Gastrocnemius medialis (tissue), 4 donors: ENCODE results near the gene EPS8. TPM values are rescaled to one million over a fixed set of nuclear protein-coding genes. Genes with fewer than 3 reads are reported as not detected.

ENCODE experiments used
- ATAC-seq, 2 donors: fragments of 150-250 bp; one replicate each; pipeline ENCODE4 v1.9.1; 2016
- DNase-seq, 2 donors: peaks; one replicate each; pipeline ENCODE4 v3.0.0-alpha.2; 2019
- H3K27ac ChIP-seq, 4 donors: fragments of 200-600 bp; sonication (generic); 1 replicate in 1 of 4; 2 replicates in 3 of 4; pipeline ENCODE4 v1.5.1; 2016 to 2018; ENCODE audit warnings: mild to moderate bottlenecking in 2 of 4, moderate library complexity in 1 of 4
- H3K27me3 ChIP-seq, 3 donors: fragments of 200-600 bp; sonication (generic) in 2 of 3; 1 replicate in 1 of 3; 2 replicates in 2 of 3; pipeline versions ENCODE4 v1.5.1 to v1.6.0; 2016 to 2019; ENCODE audit warnings: mild to moderate bottlenecking in 1 of 3, moderate library complexity in 1 of 3
- H3K36me3 ChIP-seq, 2 donors: fragments of 200-600 bp; sonication (generic) in 1 of 2; one replicate each; pipeline ENCODE4 v1.5.1; 2017 to 2018
- H3K4me1 ChIP-seq, 2 donors: fragments of 200-600 bp; sonication (generic) in 1 of 2; one replicate each; pipeline ENCODE4 v1.5.1; 2016 to 2017; ENCODE audit warnings: mild to moderate bottlenecking in 2 of 2
- H3K4me3 ChIP-seq, 4 donors: fragments of 200-600 bp; sonication (generic) in 3 of 4; 1 replicate in 1 of 4; 2 replicates in 3 of 4; pipeline ENCODE4 v1.5.1; 2016 to 2019; ENCODE audit warnings: mild to moderate bottlenecking in 2 of 4
- H3K9me3 ChIP-seq, 3 donors: fragments of 200-600 bp; sonication (generic) in 2 of 3; 1 replicate in 1 of 3; 2 replicates in 2 of 3; pipeline ENCODE4 v1.5.1; 2016 to 2019
- CTCF ChIP-seq, 5 experiments: fragments of 450-650 bp in 3 of 5; fragments of 200-600 bp in 2 of 5; sonication (generic) in 2 of 5; IDR thresholded peaks in 4 of 5; conservative IDR thresholded peaks in 1 of 5; 1 replicate in 4 of 5; 2 replicates in 1 of 5; pipeline ENCODE4 v1.5.1; 2016 to 2019; ENCODE audit warnings: antibody characterized with exemption in 5 of 5, mild to moderate bottlenecking in 3 of 5, moderate library complexity in 3 of 5
- POLR2A ChIP-seq, 2 donors: fragments of 450-650 bp; IDR thresholded peaks; one replicate each; pipeline ENCODE4 v1.6.1; 2017; ENCODE audit warnings: antibody characterized with exemption in 2 of 2, mild to moderate bottlenecking in 2 of 2, moderate library complexity in 2 of 2
- in situ Hi-C, 4 donors: fragments of 200-750 bp; cut with MboI; loops; one replicate each; pipeline versions ENCODE4 v1.15.0 to v1.8.0; 2017; ENCODE audit warnings: low sequenced_read_pairs in 4 of 4
- intact Hi-C: fragments of 100-400 bp; cut with DNase I; formaldehyde crosslinking; loops from one replicate; pipeline ENCODE4 v1.15.1; 2023; ENCODE audit warnings: low total_unique reads
- total RNA-seq, 4 donors: library from RNA; depleted of rRNA; stranded (reverse); fragments of >200 nt; gene quantifications; one replicate each; pipeline versions ENCODE4 v1.1.0 to v1.2.3, GENCODE V29; 2016

Gene EPS8
- total RNA-seq, 4 donors from 2014 or later, result 26.8 to 48.4 (median 32.0) TPM

- no peaks in the 10 kb centered on the region for H3K27me3 ChIP-seq
- no peak for DNase-seq
- intact Hi-C loops, result no loop called here
- TF ChIP-seq POLR2A (IDR thresholded peaks at IDR 0.05), result no peak
- no peak for TF ChIP-seq CTCF (IDR thresholded peaks at IDR 0.05 in 4 of 5, conservative IDR thresholded peaks at IDR 0.05 in 1 of 5)
- in situ Hi-C loops, result no loop called here
- ATAC-seq, result no peak
- H3K36me3 ChIP-seq, result no peaks in the 10 kb centered on the region
- no peaks in the 10 kb centered on the region for H3K9me3 ChIP-seq
- peak overlapping the region in 2 of 4 donors; percentile 15 to 28 for H3K27ac ChIP-seq
- H3K4me3 ChIP-seq, result no peak overlapping the region
- peaks cover 2 to 9% of the 10 kb centered on the region in 2 donors for H3K4me1 ChIP-seq
Observed at GRCh38 chr12:15706010-15706676, 83.0 kb downstream of the EPS8 start.

- peaks cover 5 to 15% of the 10 kb centered on the region in 2 donors for H3K4me1 ChIP-seq
- no peaks in the 10 kb centered on the region for H3K9me3 ChIP-seq
- TF ChIP-seq CTCF (IDR thresholded peaks at IDR 0.05 in 4 of 5, conservative IDR thresholded peaks at IDR 0.05 in 1 of 5) (no peak), POLR2A (IDR thresholded peaks at IDR 0.05) (no peak)
- DNase-seq (no peak), ATAC-seq (no peak)
- in situ Hi-C loops (no loop called here), intact Hi-C loops (no loop called here)
- no peaks in the 10 kb centered on the region for H3K36me3 ChIP-seq
- no peaks in the 10 kb centered on the region for H3K27me3 ChIP-seq
- peak overlapping the region in 2 of 4 donors; percentile 15 to 28 for H3K27ac ChIP-seq
- no peak overlapping the region for H3K4me3 ChIP-seq
Observed at GRCh38 chr12:15705606-15706005, 83.6 kb downstream of the EPS8 start.

GRCh38 chr12:15702276-15702675, 86.9 kb downstream of the EPS8 start:
- DNase-seq (no peak), ATAC-seq (no peak)
- H3K27ac ChIP-seq, result peak overlapping the region; percentile 53 to 67 (median 62)
- H3K9me3 ChIP-seq, result no peaks in the 10 kb centered on the region
- no peaks in the 10 kb centered on the region for H3K27me3 ChIP-seq
- peak overlapping the region in 1 of 4 donors; percentile 2 for H3K4me3 ChIP-seq
- in situ Hi-C loops, result no loop called here
- intact Hi-C loops, result no loop called here
- peaks cover 10 to 25% of the 10 kb centered on the region in 2 donors for H3K4me1 ChIP-seq
- H3K36me3 ChIP-seq, result no peaks in the 10 kb centered on the region
- TF ChIP-seq CTCF (IDR thresholded peaks at IDR 0.05 in 4 of 5, conservative IDR thresholded peaks at IDR 0.05 in 1 of 5), result no peak
- no peak for TF ChIP-seq POLR2A (IDR thresholded peaks at IDR 0.05)

GRCh38 chr12:15701631-15702156, 87.5 kb downstream of the EPS8 start:
- no peaks in the 10 kb centered on the region for H3K9me3 ChIP-seq
- H3K4me3 ChIP-seq, result peak overlapping the region in 1 of 4 donors; percentile 2
- intact Hi-C loops, result no loop called here
- in situ Hi-C loops, result no loop called here
- H3K27ac ChIP-seq, result peak overlapping the region; percentile 53 to 71 (median 63)
- no peak for TF ChIP-seq CTCF (IDR thresholded peaks at IDR 0.05 in 4 of 5, conservative IDR thresholded peaks at IDR 0.05 in 1 of 5)
- no peak for TF ChIP-seq POLR2A (IDR thresholded peaks at IDR 0.05)
- H3K27me3 ChIP-seq, result no peaks in the 10 kb centered on the region
- ATAC-seq (peak; percentile 48 to 49), DNase-seq (no peak)
- peaks cover 10 to 25% of the 10 kb centered on the region in 2 donors for H3K4me1 ChIP-seq
- H3K36me3 ChIP-seq, result no peaks in the 10 kb centered on the region
